Smooth muscle cell of bladder (primary cell): ENCODE results near the gene TOR1A. TPM values are rescaled to one million over a fixed set of nuclear protein-coding genes. Genes with fewer than 3 reads are reported as not detected.

Experiments
- total RNA-seq: library from RNA; depleted of rRNA; stranded (reverse); fragments of >200 nt; gene quantifications from 2 replicates; pipeline ENCODE4 v1.2.3, GENCODE V29; 2014

Gene TOR1A, protein sequence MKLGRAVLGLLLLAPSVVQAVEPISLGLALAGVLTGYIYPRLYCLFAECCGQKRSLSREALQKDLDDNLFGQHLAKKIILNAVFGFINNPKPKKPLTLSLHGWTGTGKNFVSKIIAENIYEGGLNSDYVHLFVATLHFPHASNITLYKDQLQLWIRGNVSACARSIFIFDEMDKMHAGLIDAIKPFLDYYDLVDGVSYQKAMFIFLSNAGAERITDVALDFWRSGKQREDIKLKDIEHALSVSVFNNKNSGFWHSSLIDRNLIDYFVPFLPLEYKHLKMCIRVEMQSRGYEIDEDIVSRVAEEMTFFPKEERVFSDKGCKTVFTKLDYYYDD
- 22.0 and 33.2 TPM in 2 replicates for total RNA-seq

DNA sequence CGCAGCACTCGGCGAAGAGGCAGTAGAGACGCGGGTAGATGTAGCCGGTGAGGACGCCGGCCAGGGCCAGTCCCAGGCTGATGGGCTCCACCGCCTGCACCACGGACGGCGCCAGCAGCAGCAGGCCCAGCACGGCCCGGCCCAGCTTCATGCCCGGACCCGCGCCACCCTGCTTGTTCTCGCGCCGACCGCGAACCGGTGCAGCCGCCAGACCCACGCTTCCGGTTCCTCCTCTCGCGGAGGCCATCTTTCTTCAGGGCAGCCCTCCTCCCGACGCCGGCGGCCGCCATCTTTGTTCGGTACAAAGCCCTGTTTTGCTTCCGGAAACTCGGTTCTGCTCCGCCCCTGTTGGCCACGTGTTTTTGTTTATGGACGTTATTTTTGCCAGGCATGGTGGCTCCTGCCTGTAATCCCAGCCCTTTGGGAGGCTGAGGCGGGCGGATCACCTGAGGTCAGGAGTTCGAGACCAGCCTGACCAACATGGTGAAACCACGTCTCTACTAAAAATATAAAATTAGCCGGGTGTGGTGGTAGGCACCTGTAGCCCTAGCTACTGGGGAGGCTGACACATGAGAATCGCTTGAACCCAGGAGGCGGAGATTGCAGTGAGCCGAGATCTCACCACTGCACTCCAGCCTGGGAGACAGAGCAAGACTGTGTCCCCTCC, at the start of gene TOR1A:
Gene TOR1A (minus strand): TSS at position 202 of the 667 bp plus-strand sequence. CDS start 51 bp downstream, at position 151.

DNA sequence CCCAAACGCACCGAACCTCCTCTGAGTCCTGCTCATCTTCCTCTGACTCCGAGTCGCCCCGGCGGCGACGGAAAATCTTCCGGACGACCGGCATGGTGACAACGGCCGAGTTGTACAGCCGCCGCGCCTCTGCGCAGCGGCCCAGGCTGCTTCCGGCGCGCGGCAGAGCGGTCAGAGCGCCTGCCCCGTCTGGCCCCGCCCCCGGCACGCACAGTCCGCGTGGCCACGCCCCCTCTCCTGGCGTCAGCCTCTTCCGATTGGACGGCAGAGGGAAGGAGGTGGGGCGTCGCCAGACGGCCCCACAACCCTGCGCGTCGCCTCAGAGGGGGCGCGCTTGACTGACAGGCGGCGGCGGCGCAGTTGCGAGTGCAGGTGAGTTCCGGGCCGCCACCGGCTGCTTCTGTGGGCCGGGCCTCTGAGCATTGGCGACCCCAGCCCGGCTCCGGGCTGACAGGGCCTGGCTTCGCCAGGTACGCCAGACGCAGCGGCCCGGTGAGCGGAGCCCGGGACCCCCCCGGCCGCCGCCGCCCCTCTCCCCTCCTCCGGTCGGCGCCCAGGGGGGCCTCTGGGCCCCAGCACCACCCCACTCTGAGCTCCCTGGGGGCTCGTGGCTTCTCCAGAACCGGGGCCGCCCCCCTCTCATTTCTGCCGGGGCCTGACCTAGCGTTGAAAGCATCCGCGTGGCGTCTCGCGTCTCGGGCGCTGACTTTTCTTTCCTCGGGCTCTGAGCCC, 11.4 kb upstream of the TOR1A start, which contains the start of the genes C9orf78 and USP20:
Gene C9orf78 (minus strand): TSS at position 148 of the 732 bp plus-strand sequence. CDS start 54 bp downstream, at position 94.
Gene USP20 (plus strand): TSS at position 331 of the 732 bp plus-strand sequence. CDS start 17,098 bp downstream, outside the sequence.

DNA sequence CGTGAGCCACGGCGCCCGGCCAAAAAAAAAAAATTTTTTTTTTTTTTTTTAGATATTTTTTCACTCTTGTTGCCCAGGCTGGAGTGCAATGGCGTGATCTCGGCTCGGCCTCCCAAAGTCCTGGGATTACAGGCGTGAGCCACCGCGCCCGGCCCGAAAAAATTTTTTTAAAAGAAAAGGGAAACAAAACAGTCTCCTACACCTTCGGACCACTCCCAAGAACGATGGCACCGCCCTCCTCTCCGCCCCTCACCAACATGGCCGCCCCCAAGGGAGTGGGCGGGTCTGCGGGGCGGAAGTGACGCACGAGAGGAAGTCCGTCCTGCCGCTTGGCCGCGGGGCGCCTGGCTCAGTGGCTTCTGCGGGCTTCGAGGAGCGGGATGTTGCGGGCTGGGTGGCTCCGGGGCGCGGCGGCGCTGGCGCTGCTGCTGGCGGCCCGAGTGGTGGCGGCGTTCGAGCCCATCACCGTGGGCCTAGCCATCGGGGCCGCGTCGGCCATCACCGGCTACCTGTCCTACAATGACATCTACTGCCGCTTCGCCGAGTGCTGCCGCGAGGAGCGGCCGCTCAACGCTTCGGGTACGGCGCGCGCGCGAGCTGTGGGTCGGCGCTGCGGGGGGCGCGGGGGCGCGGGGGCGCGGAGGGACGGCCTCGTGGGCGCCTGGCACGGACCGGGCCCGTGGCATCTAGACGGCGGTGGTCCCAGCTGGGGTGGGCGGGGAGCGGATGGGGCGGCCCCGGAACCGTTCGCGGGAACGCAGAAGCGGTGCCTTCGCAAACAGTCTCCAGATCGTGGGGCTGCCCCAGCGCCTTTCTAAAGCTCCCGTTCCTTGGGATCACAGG, 20.9 kb downstream of the TOR1A start, which contains the start of gene TOR1B:
Gene TOR1B (plus strand): TSS at position 352 of the 843 bp plus-strand sequence. CDS start 29 bp downstream, at position 381.

Other genes starting within 250 kb of the TOR1A start
- gene C9orf50, start 203.0 kb downstream of the TOR1A start, total RNA-seq = 0.14 and 0.18 TPM in 2 replicates
- gene NTMT1, start 198.0 kb downstream of the TOR1A start, total RNA-seq = 34.4 and 38.6 TPM in 2 replicates
- gene ASB6, start 182.0 kb downstream of the TOR1A start, total RNA-seq = 10.0 and 14.8 TPM in 2 replicates
- 18.5 and 23.2 TPM in 2 replicates for gene PRRX2, start 158.5 kb downstream of the TOR1A start, total RNA-seq
- gene PTGES, start 71.1 kb downstream of the TOR1A start, total RNA-seq = 92.9 and 108 TPM in 2 replicates
- gene TOR1B, start 21.0 kb downstream of the TOR1A start, total RNA-seq = 22.3 and 28.2 TPM in 2 replicates
- 38.4 and 50.9 TPM in 2 replicates for gene C9orf78, start 11.1 kb upstream of the TOR1A start, total RNA-seq
- gene USP20, start 11.3 kb upstream of the TOR1A start, total RNA-seq = 9.4 and 11.8 TPM in 2 replicates
- 42.4 and 54.4 TPM in 2 replicates for gene FNBP1, start 219.1 kb upstream of the TOR1A start, total RNA-seq
- 20.8 and 21.4 TPM in 2 replicates for gene GPR107, start 229.8 kb upstream of the TOR1A start, total RNA-seq